Breast epithelium (tissue), 3 donors: ENCODE measurements around the gene NCOA1.

Experiments used
- POLR2A ChIP-seq: fragments of 450-650 bp; IDR thresholded peaks from one replicate; pipeline ENCODE4 v1.6.1; 2016; ENCODE audit warnings: antibody characterized with exemption, mild to moderate bottlenecking, moderate library complexity
- TF ChIP-seq, protein P1 (sequence below), 3 donors: fragments of 450-650 bp; IDR thresholded peaks; one replicate each; pipeline ENCODE4 v1.5.1; 2016 to 2017; ENCODE audit warnings: antibody characterized with exemption in 3 of 3, mild to moderate bottlenecking in 3 of 3, moderate library complexity in 3 of 3

DNA sequence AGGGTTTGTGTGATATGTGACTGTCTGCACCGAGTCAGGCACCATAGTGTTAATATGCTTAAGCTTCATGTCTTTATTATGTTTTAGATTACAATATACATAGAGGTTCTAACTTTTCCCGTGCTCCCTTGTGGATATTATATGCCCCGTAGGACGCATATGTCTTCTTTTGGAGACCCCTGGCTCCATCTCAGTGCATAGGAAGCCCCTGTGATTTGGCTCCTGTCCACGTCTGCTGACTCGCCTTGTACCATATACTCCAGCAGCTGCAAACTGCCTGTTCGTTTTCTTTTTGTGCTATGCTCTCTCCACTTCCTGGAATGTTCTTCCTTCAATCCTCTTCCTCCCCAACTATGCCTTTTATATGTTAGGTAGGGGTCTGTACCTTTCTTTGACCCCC lies 191.2 kb downstream of the NCOA1 start:
- TF ChIP-seq POLR2A: no peak
- TF ChIP-seq, protein P1, sequence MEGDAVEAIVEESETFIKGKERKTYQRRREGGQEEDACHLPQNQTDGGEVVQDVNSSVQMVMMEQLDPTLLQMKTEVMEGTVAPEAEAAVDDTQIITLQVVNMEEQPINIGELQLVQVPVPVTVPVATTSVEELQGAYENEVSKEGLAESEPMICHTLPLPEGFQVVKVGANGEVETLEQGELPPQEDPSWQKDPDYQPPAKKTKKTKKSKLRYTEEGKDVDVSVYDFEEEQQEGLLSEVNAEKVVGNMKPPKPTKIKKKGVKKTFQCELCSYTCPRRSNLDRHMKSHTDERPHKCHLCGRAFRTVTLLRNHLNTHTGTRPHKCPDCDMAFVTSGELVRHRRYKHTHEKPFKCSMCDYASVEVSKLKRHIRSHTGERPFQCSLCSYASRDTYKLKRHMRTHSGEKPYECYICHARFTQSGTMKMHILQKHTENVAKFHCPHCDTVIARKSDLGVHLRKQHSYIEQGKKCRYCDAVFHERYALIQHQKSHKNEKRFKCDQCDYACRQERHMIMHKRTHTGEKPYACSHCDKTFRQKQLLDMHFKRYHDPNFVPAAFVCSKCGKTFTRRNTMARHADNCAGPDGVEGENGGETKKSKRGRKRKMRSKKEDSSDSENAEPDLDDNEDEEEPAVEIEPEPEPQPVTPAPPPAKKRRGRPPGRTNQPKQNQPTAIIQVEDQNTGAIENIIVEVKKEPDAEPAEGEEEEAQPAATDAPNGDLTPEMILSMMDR (IDR thresholded peaks at IDR 0.05): no peak
